ENCODE results near the gene RSPH6A. TPM values are rescaled to one million over a fixed set of nuclear protein-coding genes. Genes with fewer than 3 reads are reported as not detected.

The RSPH6A gene
- total RNA-seq, 1 experiment from 2014 or later = 0.39 TPM

GRCh38 chr19:45789035-45789786 is 25.9 kb downstream of the RSPH6A start:
- Histone ChIP-seq H4K20me1 (ENCODE audit: insufficient read depth) (no peaks in the 10 kb centered on the region), H3K4me2 (no peak overlapping the region), H3K27ac (no peak overlapping the region), H3K79me2 (ENCODE audit: low read depth) (peaks cover 34% of the 10 kb centered on the region), H3F3A (ENCODE audit: insufficient read depth, low read depth) (peaks cover 10% of the 10 kb centered on the region; the same call in 1 of the 2 replicates), H3K4me3 (no peak overlapping the region), H3K9me3 (ENCODE audit: insufficient read depth, low read depth) (no peaks in the 10 kb centered on the region), H2AFZ (no peak overlapping the region), H3K36me3 (ENCODE audit: low read depth) (peaks cover 17% of the 10 kb centered on the region), H3K9me2 (ENCODE audit: insufficient read depth) (no peaks in the 10 kb centered on the region), H3K4me1 (replicated peaks; ENCODE audit: insufficient read depth) (peaks cover 26% of the 10 kb centered on the region), H3K27me3 (ENCODE audit: insufficient read depth, low read depth) (no peaks in the 10 kb centered on the region)
- no peak for TF ChIP-seq EZH2 (IDR thresholded peaks at IDR 0.05; ENCODE audit: low read depth)
- TF ChIP-seq, protein P1, sequence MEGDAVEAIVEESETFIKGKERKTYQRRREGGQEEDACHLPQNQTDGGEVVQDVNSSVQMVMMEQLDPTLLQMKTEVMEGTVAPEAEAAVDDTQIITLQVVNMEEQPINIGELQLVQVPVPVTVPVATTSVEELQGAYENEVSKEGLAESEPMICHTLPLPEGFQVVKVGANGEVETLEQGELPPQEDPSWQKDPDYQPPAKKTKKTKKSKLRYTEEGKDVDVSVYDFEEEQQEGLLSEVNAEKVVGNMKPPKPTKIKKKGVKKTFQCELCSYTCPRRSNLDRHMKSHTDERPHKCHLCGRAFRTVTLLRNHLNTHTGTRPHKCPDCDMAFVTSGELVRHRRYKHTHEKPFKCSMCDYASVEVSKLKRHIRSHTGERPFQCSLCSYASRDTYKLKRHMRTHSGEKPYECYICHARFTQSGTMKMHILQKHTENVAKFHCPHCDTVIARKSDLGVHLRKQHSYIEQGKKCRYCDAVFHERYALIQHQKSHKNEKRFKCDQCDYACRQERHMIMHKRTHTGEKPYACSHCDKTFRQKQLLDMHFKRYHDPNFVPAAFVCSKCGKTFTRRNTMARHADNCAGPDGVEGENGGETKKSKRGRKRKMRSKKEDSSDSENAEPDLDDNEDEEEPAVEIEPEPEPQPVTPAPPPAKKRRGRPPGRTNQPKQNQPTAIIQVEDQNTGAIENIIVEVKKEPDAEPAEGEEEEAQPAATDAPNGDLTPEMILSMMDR (conservative IDR thresholded peaks at IDR 0.05) = no peak
- no TSS peak for BruUV-seq (replicated peaks)
- CTCF ChIA-PET = interaction anchor here (0.7 kb wide), 1 partner anchor 70 kb away, joined by 4 read pairs; no protein-coding TSS in a partner anchor
- no peak for DNase-seq
- intact Hi-C loops (cut with micrococcal nuclease; ENCODE audit: unreplicated experiment) = no loop called here
- POLR2A ChIA-PET (ENCODE audit: unreplicated experiment) = no interaction called here

DNA sequence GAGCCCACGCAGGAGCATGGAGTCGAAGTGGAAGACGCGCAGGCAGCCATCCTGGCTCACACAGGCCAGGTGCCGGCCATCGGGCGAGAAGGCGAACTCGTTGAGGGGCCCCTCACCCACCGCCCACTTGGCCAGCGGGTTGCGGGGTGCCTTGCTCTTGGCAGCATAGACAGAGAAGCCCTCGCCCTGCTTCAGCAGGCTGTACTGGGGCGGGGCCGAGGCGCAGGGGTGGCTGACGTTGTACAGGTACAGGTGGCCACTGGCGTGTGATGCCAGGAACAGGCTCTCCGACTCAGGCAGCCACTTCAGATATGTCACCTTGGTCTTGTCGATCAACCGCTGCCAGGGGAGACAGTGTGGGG is 28.6 kb downstream of the RSPH6A start:
- POLR2A ChIA-PET (ENCODE audit: unreplicated experiment) = no interaction called here
- TF ChIP-seq EZH2 (IDR thresholded peaks at IDR 0.05; ENCODE audit: low read depth) = no peak
- TF ChIP-seq, protein P1 (conservative IDR thresholded peaks at IDR 0.05) = no peak
- H3K79me2 ChIP-seq (ENCODE audit: low read depth) = peaks cover 27% of the 10 kb centered on the region

GRCh38 chr19:45785781-45786532 is 29.2 kb downstream of the RSPH6A start:
- Histone ChIP-seq H3K27ac (no peak overlapping the region), H3K4me2 (no peak overlapping the region), H3K9me3 (ENCODE audit: insufficient read depth, low read depth) (no peaks in the 10 kb centered on the region), H3K36me3 (ENCODE audit: low read depth) (peaks cover 17% of the 10 kb centered on the region), H2AFZ (no peak overlapping the region), H3K79me2 (ENCODE audit: low read depth) (peaks cover 22% of the 10 kb centered on the region), H3K9me2 (ENCODE audit: insufficient read depth) (no peaks in the 10 kb centered on the region), H3K4me3 (no peak overlapping the region), H4K20me1 (ENCODE audit: insufficient read depth) (no peaks in the 10 kb centered on the region), H3F3A (ENCODE audit: insufficient read depth, low read depth) (peaks cover 29% of the 10 kb centered on the region), H3K27me3 (ENCODE audit: insufficient read depth, low read depth) (no peaks in the 10 kb centered on the region), H3K4me1 (replicated peaks; ENCODE audit: insufficient read depth) (peaks cover 43% of the 10 kb centered on the region)
- no TSS peak for BruUV-seq (replicated peaks)
- intact Hi-C loops (cut with micrococcal nuclease; ENCODE audit: unreplicated experiment) = no loop called here
- DNase-seq = no peak
- CTCF ChIA-PET = no interaction called here
- POLR2A ChIA-PET (ENCODE audit: unreplicated experiment) = no interaction called here
- TF ChIP-seq, protein P1 (conservative IDR thresholded peaks at IDR 0.05) = no peak
- TF ChIP-seq EZH2 (IDR thresholded peaks at IDR 0.05; ENCODE audit: low read depth) = no peak

More for the DNA sequence above, 28.6 kb downstream of the RSPH6A start:
- Histone ChIP-seq H2AFZ (no peak overlapping the region), H4K20me1 (ENCODE audit: insufficient read depth) (no peaks in the 10 kb centered on the region), H3F3A (ENCODE audit: insufficient read depth, low read depth) (peaks cover 25% of the 10 kb centered on the region; the same call in 1 of the 2 replicates), H3K4me3 (no peak overlapping the region), H3K36me3 (ENCODE audit: low read depth) (peaks cover 17% of the 10 kb centered on the region), H3K9me3 (ENCODE audit: insufficient read depth, low read depth) (no peaks in the 10 kb centered on the region), H3K9me2 (ENCODE audit: insufficient read depth) (no peaks in the 10 kb centered on the region), H3K27me3 (ENCODE audit: insufficient read depth, low read depth) (no peaks in the 10 kb centered on the region), H3K27ac (no peak overlapping the region), H3K4me1 (replicated peaks; ENCODE audit: insufficient read depth) (peaks cover 43% of the 10 kb centered on the region), H3K4me2 (no peak overlapping the region)
- intact Hi-C loops (cut with micrococcal nuclease; ENCODE audit: unreplicated experiment) = no loop called here
- no TSS peak for BruUV-seq (replicated peaks)
- CTCF ChIA-PET = no interaction called here
- no peak for DNase-seq

All from PC-9 (cell line).